WI38 (cell line): ENCODE measurements around the gene CHCHD10.

Source experiments
- H3K4me3 ChIP-seq: 2 replicates; pipeline ENCODE4 v1.5.1; 2011; ENCODE audit warnings: low read depth, mild to moderate bottlenecking, control low read depth, low read length
- CTCF ChIP-seq: IDR thresholded peaks from 2 replicates; pipeline ENCODE4 v1.5.1; 2012; ENCODE audit warnings: low read depth, mild to moderate bottlenecking, control low read depth, low read length

CHCHD10 gene

GRCh38 chr22:23804781-23805291, 37.1 kb upstream of the CHCHD10 start:
- no peak overlapping the region for H3K4me3 ChIP-seq
- no peak for TF ChIP-seq CTCF

GRCh38 chr22:23803001-23803819, 35.4 kb upstream of the CHCHD10 start:
- no peak overlapping the region for H3K4me3 ChIP-seq
- TF ChIP-seq CTCF = no peak

GRCh38 chr22:23801886-23802377, 34.2 kb upstream of the CHCHD10 start:
- TF ChIP-seq CTCF = no peak
- no peak overlapping the region for H3K4me3 ChIP-seq

GRCh38 chr22:23801238-23801821, 33.6 kb upstream of the CHCHD10 start:
- TF ChIP-seq CTCF = no peak
- H3K4me3 ChIP-seq = no peak overlapping the region

GRCh38 chr22:23800297-23801237, 32.8 kb upstream of the CHCHD10 start:
- no peak overlapping the region for H3K4me3 ChIP-seq
- no peak for TF ChIP-seq CTCF

GRCh38 chr22:23796461-23796860, 28.7 kb upstream of the CHCHD10 start:
- H3K4me3 ChIP-seq = no peak overlapping the region
- TF ChIP-seq CTCF = no peak
